Heart left ventricle (tissue), 16 donors: ENCODE data around the gene ATF6B. TPM values are rescaled to one million over a fixed set of nuclear protein-coding genes. Genes with fewer than 3 reads are reported as not detected.
A peak's percentile ranks its signal among the peaks of the same experiment; 100 is the strongest.

ENCODE experiments used
- ATAC-seq, 4 donors: fragments of 200-7000 bp; cut with Tn5 transposase; one replicate each; pipeline ENCODE4 v1.9.1; 2020 to 2022; ENCODE audit warnings: moderate library complexity in 4 of 4, mild to moderate bottlenecking in 3 of 4, moderate number of reproducible peaks in 1 of 4
- DNase-seq, 5 donors: peaks; one replicate each; pipeline ENCODE4 v3.0.0-alpha.2; 2020
- H3K27ac ChIP-seq, 12 donors: fragments of 200-600 bp; sonication (generic) in 4 of 12; one replicate each; pipeline versions ENCODE4 v1.5.0 to v1.8.0; 2016 to 2022; ENCODE audit warnings: mild to moderate bottlenecking in 2 of 12
- H3K27me3 ChIP-seq, 9 donors: fragments of 200-600 bp; sonication (generic) in 2 of 9; one replicate each; pipeline versions ENCODE4 v1.5.1 to v1.8.0; 2016 to 2022; ENCODE audit warnings: mild to moderate bottlenecking in 3 of 9
- H3K36me3 ChIP-seq, 9 donors: fragments of 200-600 bp; sonication (generic) in 2 of 9; one replicate each; pipeline versions ENCODE4 v1.5.0 to v1.8.0; 2018 to 2022; ENCODE audit warnings: mild to moderate bottlenecking in 2 of 9
- H3K4me1 ChIP-seq, 12 donors: fragments of 200-600 bp; sonication (generic) in 4 of 12; one replicate each; pipeline versions ENCODE4 v1.5.0 to v1.8.0; 2016 to 2022; ENCODE audit warnings: mild to moderate bottlenecking in 3 of 12
- H3K4me3 ChIP-seq, 12 donors: fragments of 200-600 bp; sonication (generic) in 4 of 12; one replicate each; pipeline versions ENCODE4 v1.5.0 to v1.8.0; 2017 to 2022; ENCODE audit warnings: mild to moderate bottlenecking in 9 of 12, moderate library complexity in 4 of 12
- H3K9me3 ChIP-seq, 12 donors: fragments of 200-600 bp; sonication (generic) in 4 of 12; one replicate each; pipeline versions ENCODE4 v1.5.0 to v1.8.0; 2016 to 2022; ENCODE audit warnings: mild to moderate bottlenecking in 1 of 12
- POLR2A ChIP-seq, 2 donors: fragments of 450-650 bp; IDR thresholded peaks; one replicate each; pipeline ENCODE4 v1.6.1; 2017; ENCODE audit warnings: antibody characterized with exemption in 2 of 2, mild to moderate bottlenecking in 2 of 2, moderate library complexity in 2 of 2
- WGBS, 4 donors: extraction: QIAGEN DNeasy Blood & Tissue Kit in 2 of 4; methylation state at CpG; one replicate each; pipeline versions ENCODE4 v1.1.5 to v1.1.7; 2013 to 2018; 5-methylcytosine and 5-hydroxymethylcytosine counted together
- intact Hi-C, 10 donors: fragments of 100-400 bp; cut with DNase I; formaldehyde crosslinking; loops; one replicate each; pipeline versions ENCODE4 v1.11.1 to v1.14.2; 2022
- polyA plus RNA-seq, 2 donors: library from polyadenylated mRNA; stranded (reverse); fragments of 200-250 nt; gene quantifications; one replicate each; pipeline ENCODE4 v1.2.3, GENCODE V29; 2013
- total RNA-seq, 9 donors: library from RNA; depleted of rRNA in 2 of 9; stranded (reverse); fragments of >200 nt in 2 of 9; fragmentation: NEBNext Ultra II Directional in 3 of 9; extraction: Animal tissue kit (Norgen Biotek cat#: 25700) in 3 of 9; gene quantifications; one replicate each; pipeline versions ENCODE4 v1.1.0 to v1.2.4, GENCODE V29; 2016 to 2023
- TF ChIP-seq, protein P1 (sequence below), 12 donors: fragments of 200-600 bp; sonication (generic) in 4 of 12; IDR thresholded peaks; one replicate each; pipeline versions ENCODE4 v1.5.0 to v1.8.0; 2018 to 2022; ENCODE audit warnings: antibody characterized with exemption in 12 of 12, mild to moderate bottlenecking in 5 of 12
- donor health status: ischemic (EF 13 %, LVEDD 7.1; RV severe dilation, severe dysfunction).
- donor health status: healthy with polysubstance abuse.
- donor health status: DM: no; HTN: yes; CAD: no.
- donor health status: DM: no; HTN: no; CAD: no.
- donor health status: ischemic (EF 25% LVEDD 6.9; RV normal size, moderate dysfunction).
- donor health status: ischemic (EF 25% LVEDD 5.7; RV mildly dilated, moderate dysfunction).
- donor health status: healthy.
- donor health status: DM: yes; HTN: yes; CAD: no.
- donor health status: ischemic (EF 35%, LVEDD 5.7; RV mildly dilated, moderate dysfunction).
- donor health status: nonischemic (EF 11% LVEDD 7.7; RV severe dilation, severe dysfunction).
- donor health status: DM: yes; HTN: yes; CAD: no.
- donor health status: PGD.
- donor health status: ischemic (EF 29% LVEDD 5.4; RV normal size, mild dysfunction).
- donor health status: nonischemic (EF 23%, LVEDD 6.1; RV moderate dilation, normal function).

ATF6B gene
- total and polyA plus RNA-seq, 11 donors = 11.1 to 56.8 (median 28.7) TPM

DNA sequence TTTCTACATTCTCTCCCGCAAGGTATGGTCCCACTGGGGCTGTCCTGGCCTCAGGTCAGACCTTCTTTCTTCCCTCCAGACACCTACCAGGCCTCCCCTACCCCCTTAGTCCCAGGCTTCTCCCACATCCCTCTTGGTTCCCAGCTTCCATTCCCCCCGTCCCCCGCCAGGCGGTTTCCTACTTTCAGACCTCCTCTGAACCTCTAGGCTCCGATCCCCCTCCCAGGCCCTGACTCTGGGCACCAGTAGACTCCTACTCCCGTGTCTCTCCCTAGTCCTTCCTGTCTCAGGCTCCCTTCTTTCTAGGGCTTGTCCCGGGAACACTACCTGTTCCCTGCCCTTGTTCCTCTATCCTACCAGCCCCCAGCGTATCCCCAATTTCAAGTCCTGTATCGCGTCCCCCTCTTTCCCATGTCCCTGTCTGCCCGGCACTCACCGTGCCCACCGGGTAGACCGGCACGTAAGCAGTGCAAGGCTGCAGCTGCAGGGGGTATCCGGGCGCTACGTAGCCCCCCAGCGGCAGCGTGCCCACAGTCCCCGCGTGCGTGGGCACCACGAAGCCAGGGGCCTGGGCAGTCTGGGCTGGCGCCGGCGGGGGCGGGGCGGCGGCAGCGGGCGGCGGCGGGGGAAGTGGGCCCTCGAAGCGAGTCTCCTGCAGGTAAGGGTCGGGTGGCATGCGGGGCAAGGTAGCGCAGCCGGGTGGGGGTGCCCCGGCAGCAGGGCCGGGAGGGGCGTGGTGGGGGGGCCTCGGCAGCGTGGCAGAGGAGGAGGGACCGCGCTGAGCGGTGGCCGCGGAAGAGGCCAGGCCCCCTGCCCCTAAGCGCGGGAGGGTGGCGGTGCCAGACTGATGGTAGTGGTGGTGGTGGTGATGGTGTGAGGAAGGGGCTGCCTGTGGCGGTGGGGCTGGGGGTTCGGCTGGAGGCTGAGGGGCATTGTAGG lies 22.2 kb upstream of the ATF6B start:
- DNase-seq (no peak), ATAC-seq (no peak)
- Histone ChIP-seq H3K27me3 (peaks cover 0 to 48% (median 6%) of the 10 kb centered on the region in 9 donors), H3K4me3 (peak overlapping the region in 3 of 12 donors; percentile 69 to 91 (median 69)), H3K4me1 (peaks cover 6 to 37% (median 21%) of the 10 kb centered on the region in 12 donors), H3K36me3 (peaks cover 0 to 5% (median 0%) of the 10 kb centered on the region in 9 donors), H3K9me3 (no peaks in the 10 kb centered on the region), H3K27ac (peak overlapping the region in 1 of 12 donors; percentile 41)
- WGBS, 4 donors = 36 to 59% (median 51%) methylated on average over 53 to 55 of the region's 55 CpGs
- intact Hi-C loops = loop anchor here in 6 of 10 donors (5.0 to 10.0 kb wide), 4 partner anchors 33 to 105 kb away; no protein-coding TSS in a partner anchor
- TF ChIP-seq POLR2A (IDR thresholded peaks at IDR 0.05) = no peak
- TF ChIP-seq, protein P1, sequence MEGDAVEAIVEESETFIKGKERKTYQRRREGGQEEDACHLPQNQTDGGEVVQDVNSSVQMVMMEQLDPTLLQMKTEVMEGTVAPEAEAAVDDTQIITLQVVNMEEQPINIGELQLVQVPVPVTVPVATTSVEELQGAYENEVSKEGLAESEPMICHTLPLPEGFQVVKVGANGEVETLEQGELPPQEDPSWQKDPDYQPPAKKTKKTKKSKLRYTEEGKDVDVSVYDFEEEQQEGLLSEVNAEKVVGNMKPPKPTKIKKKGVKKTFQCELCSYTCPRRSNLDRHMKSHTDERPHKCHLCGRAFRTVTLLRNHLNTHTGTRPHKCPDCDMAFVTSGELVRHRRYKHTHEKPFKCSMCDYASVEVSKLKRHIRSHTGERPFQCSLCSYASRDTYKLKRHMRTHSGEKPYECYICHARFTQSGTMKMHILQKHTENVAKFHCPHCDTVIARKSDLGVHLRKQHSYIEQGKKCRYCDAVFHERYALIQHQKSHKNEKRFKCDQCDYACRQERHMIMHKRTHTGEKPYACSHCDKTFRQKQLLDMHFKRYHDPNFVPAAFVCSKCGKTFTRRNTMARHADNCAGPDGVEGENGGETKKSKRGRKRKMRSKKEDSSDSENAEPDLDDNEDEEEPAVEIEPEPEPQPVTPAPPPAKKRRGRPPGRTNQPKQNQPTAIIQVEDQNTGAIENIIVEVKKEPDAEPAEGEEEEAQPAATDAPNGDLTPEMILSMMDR (IDR thresholded peaks at IDR 0.05) = no peak

DNA sequence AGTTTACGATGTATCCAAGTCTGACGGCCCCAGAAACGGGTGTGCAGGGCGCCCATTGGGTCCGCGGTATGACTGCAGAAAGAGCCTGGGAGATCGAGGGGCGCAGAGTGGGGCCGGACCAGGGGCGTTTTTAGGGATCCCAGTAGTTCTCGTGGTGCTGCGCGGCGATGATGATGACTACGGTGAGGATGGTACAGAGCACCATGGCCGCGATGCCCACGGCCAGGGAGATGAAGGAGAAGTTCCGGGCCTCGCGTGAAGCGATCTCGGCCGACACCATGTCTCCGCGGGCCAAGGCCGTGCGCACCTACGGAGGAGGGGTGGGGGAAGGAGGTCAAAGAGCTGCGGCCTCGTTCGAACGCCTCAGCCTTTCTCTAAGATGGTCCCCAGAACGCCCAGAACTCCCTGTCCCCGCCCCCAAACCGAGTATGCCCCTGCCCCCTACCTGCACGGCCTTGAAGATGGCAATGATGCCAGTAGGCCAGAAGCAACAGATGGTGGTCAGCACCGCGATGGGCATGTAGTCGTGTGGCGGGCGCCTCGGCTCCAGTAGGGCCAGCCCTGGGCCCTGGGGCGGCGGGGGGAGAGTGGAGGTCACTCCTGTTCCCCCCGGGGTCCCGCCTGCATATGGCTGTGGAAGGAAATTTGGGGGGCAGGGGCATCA lies 21.2 kb upstream of the ATF6B start:
- WGBS, 4 donors = 34 to 60% (median 47%) methylated on average over 44 to 47 of the region's 47 CpGs
- Histone ChIP-seq H3K27ac (no peak overlapping the region), H3K4me3 (peak overlapping the region in 9 of 12 donors; percentile 24 to 42 (median 34)), H3K27me3 (peaks cover 0 to 48% (median 6%) of the 10 kb centered on the region in 9 donors), H3K36me3 (peaks cover 0 to 5% (median 0%) of the 10 kb centered on the region in 9 donors), H3K4me1 (peaks cover 0 to 31% (median 14%) of the 10 kb centered on the region in 12 donors), H3K9me3 (no peaks in the 10 kb centered on the region)
- ATAC-seq = no peak
- peak in 1 of 5 donors; percentile 37 for DNase-seq
- TF ChIP-seq, protein P1 (IDR thresholded peaks at IDR 0.05) = no peak
- no peak for TF ChIP-seq POLR2A (IDR thresholded peaks at IDR 0.05)
- intact Hi-C loops = no loop called here

DNA sequence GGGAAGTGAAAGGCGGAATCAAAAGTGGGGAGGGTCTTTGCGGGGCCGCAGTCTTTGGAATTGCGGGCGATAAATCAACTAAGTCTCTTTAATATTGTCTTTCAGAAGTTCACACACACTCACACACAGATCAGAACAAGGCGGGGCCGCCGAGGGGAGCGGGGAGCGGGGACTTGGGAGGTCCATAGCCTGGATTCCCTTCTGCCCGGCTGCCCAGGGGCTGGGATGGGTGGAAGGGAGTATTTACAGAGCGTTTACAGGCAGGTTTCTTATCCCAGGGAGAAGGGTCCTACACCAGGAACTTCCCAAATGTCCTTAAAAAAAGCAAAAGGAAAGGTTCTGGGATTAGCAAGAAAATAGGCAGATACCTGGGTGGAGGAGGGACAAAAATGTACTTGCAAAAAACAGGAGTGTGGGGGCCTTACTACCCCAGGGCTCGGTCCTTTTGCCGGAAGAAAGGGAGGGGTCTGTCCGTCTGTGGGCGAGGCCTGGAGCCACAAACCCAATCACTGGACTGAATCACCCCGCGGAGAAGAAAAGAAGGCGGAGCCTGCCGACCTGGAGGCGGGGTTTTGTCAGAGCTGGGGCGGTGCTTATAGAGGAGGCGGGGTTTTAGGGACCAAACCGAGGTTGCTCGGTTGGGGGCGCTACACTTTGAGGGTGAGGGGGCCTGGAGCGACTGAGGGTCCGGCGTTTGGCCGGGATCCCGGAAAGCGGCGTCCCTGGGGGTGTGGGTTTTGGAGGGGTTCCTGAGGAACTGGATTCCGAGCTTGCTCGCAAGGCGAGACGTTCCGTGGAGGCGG lies 20.4 kb upstream of the ATF6B start:
- WGBS, 4 donors = 16 to 37% (median 31%) methylated on average over 39 of the region's 39 CpGs
- Histone ChIP-seq H3K4me1 (peaks cover 0 to 28% (median 13%) of the 10 kb centered on the region in 12 donors), H3K27me3 (peaks cover 0 to 48% (median 6%) of the 10 kb centered on the region in 9 donors), H3K36me3 (peaks cover 0 to 5% (median 0%) of the 10 kb centered on the region in 9 donors), H3K4me3 (peak overlapping the region in 9 of 12 donors; percentile 24 to 42 (median 34)), H3K9me3 (no peaks in the 10 kb centered on the region), H3K27ac (no peak overlapping the region)
- peak in 3 of 4 donors; percentile 41 to 64 (median 55) for ATAC-seq
- intact Hi-C loops = no loop called here
- DNase-seq = peak in 4 of 5 donors; percentile 58 to 78 (median 62)
- TF ChIP-seq, protein P1 (IDR thresholded peaks at IDR 0.05) = peak in 5 of 12 donors; percentile 8 to 16 (median 12)
- TF ChIP-seq POLR2A (IDR thresholded peaks at IDR 0.05) = no peak
